Muscle layer of colon (tissue), 2 donors: ENCODE data around the gene KIF12.
A peak's percentile ranks its signal among the peaks of the same experiment; 100 is the strongest.

ENCODE experiments used
- H3K27ac ChIP-seq: one replicate; pipeline ENCODE4 v1.7.0; 2013; ENCODE audit warnings: low read depth, mild to moderate bottlenecking, low read length, moderate library complexity
- H3K27me3 ChIP-seq, 2 donors: one replicate each; pipeline ENCODE4 v1.7.0; 2013; ENCODE audit warnings: low read length in 2 of 2, mild to moderate bottlenecking in 2 of 2; ENCODE audit not compliant: insufficient read depth in 2 of 2, control insufficient read depth in 1 of 2
- H3K36me3 ChIP-seq: one replicate; pipeline ENCODE4 v1.7.0; 2013; ENCODE audit warnings: mild to moderate bottlenecking, low read length; ENCODE audit not compliant: insufficient read depth
- H3K4me1 ChIP-seq: one replicate; pipeline ENCODE4 v1.7.0; 2013; ENCODE audit warnings: mild to moderate bottlenecking, low read length; ENCODE audit not compliant: insufficient read depth
- H3K4me3 ChIP-seq, 2 donors: one replicate each; pipeline ENCODE4 v1.7.0; 2013; ENCODE audit warnings: low read length in 2 of 2, low read depth in 1 of 2, mild to moderate bottlenecking in 1 of 2, moderate library complexity in 1 of 2
- H3K9ac ChIP-seq: one replicate; pipeline ENCODE4 v1.7.0; 2013; ENCODE audit warnings: low read length
- H3K9me3 ChIP-seq: one replicate; pipeline ENCODE4 v1.7.0; 2013; ENCODE audit warnings: mild to moderate bottlenecking, low read length
- donor health status: abdominal sarcoma.
- donor health status: Adenocarcinoma of cecum.

Gene KIF12

GRCh38 chr9:114098021-114098935, 814 bp downstream of the KIF12 start:
- Histone ChIP-seq H3K4me1 (no peaks in the 10 kb centered on the region), H3K4me3 (peak overlapping the region in 1 of 2 donors; percentile 50), H3K9ac (no peak overlapping the region)

DNA sequence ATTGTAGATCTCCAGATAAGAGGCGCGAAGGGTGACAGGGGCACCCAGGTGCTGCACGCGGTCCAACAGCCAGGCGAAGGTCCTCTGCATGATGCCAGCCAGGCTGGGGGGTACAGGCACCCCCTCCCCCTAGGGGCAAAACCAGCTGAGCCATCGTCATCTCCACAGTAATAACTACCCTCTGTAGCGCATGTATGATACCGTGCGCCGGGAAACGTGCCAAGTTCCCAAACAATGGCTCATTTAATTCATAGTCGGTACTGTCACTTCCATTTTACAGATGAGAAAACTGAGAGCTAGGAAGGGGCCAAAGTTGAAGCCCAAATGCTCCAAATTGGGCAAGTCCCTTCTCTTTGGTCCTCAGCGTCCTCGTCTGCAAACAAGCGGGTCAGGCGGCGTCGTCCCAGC, 1.5 kb downstream of the KIF12 start:
- H3K36me3 ChIP-seq: no peaks in the 10 kb centered on the region
- H3K9ac ChIP-seq: no peak overlapping the region
- peak overlapping the region in 1 of 2 donors; percentile 50 for H3K4me3 ChIP-seq
- H3K4me1 ChIP-seq: no peaks in the 10 kb centered on the region
- H3K27ac ChIP-seq: no peak overlapping the region
- no peaks in the 10 kb centered on the region for H3K9me3 ChIP-seq
- H3K27me3 ChIP-seq: peaks cover 0 to 21% of the 10 kb centered on the region in 2 donors

More at GRCh38 chr9:114098021-114098935, 814 bp downstream of the KIF12 start:
- no peaks in the 10 kb centered on the region for H3K36me3 ChIP-seq
- H3K27me3 ChIP-seq: peaks cover 0 to 21% of the 10 kb centered on the region in 2 donors
- H3K9me3 ChIP-seq: no peaks in the 10 kb centered on the region
- H3K27ac ChIP-seq: no peak overlapping the region

GRCh38 chr9:114096866-114097612, 2.1 kb downstream of the KIF12 start:
- no peaks in the 10 kb centered on the region for H3K4me1 ChIP-seq
- peaks cover 0 to 21% of the 10 kb centered on the region in 2 donors for H3K27me3 ChIP-seq
- no peak overlapping the region for H3K27ac ChIP-seq
- no peaks in the 10 kb centered on the region for H3K9me3 ChIP-seq
- H3K9ac ChIP-seq: no peak overlapping the region
- no peaks in the 10 kb centered on the region for H3K36me3 ChIP-seq
- H3K4me3 ChIP-seq: no peak overlapping the region

DNA sequence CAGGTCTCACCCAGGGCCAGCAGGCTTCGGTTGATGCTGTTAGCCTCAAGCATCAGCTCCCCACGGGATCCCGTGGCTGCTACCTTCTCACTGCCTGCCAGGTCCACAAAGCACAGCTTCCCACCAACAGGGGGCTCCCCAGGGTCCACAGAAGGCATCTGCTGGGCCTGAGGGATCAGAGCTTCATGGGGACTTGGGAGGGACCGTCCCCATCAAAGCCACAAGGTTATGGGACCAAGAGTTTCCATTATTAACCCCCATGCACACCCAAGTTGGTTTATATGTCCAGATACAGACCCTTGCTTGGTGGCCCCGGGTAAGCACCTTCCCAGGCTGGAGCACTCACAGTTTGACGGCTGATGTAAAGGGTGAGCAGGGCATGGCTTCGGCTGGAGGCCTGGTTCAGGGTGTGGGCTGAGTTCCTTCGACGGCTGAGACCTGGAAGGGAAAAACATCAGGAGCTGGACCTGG, 3.0 kb downstream of the KIF12 start:
- peaks cover 0 to 21% of the 10 kb centered on the region in 2 donors for H3K27me3 ChIP-seq
- H3K4me1 ChIP-seq: no peaks in the 10 kb centered on the region
- no peaks in the 10 kb centered on the region for H3K36me3 ChIP-seq
- no peaks in the 10 kb centered on the region for H3K9me3 ChIP-seq
- no peak overlapping the region for H3K9ac ChIP-seq
- H3K4me3 ChIP-seq: no peak overlapping the region
- H3K27ac ChIP-seq: no peak overlapping the region

DNA sequence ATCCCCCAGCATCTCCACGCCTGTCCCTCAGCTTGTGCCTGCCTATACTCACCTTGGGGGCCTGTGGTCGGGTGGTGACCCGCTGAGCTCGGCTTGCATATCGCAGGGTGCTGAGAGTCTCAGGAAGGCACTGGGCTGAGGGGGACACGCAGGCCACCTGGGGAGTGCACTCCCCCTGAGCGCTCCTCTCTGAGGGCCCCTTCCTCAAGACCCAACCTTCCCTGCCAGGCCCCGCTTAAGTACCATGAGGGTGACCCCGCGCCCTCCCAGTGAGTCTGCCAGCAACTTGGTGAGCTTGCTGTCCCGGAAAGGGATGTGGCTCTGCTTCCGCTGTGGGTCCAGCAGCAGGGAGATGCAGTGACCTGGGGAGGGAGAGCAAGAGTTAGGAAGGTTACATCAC, 4.1 kb downstream of the KIF12 start:
- peaks cover 0 to 21% of the 10 kb centered on the region in 2 donors for H3K27me3 ChIP-seq
- H3K9ac ChIP-seq: no peak overlapping the region
- no peak overlapping the region for H3K27ac ChIP-seq
- H3K4me3 ChIP-seq: no peak overlapping the region
- H3K4me1 ChIP-seq: no peaks in the 10 kb centered on the region
- H3K36me3 ChIP-seq: no peaks in the 10 kb centered on the region
- H3K9me3 ChIP-seq: no peaks in the 10 kb centered on the region

DNA sequence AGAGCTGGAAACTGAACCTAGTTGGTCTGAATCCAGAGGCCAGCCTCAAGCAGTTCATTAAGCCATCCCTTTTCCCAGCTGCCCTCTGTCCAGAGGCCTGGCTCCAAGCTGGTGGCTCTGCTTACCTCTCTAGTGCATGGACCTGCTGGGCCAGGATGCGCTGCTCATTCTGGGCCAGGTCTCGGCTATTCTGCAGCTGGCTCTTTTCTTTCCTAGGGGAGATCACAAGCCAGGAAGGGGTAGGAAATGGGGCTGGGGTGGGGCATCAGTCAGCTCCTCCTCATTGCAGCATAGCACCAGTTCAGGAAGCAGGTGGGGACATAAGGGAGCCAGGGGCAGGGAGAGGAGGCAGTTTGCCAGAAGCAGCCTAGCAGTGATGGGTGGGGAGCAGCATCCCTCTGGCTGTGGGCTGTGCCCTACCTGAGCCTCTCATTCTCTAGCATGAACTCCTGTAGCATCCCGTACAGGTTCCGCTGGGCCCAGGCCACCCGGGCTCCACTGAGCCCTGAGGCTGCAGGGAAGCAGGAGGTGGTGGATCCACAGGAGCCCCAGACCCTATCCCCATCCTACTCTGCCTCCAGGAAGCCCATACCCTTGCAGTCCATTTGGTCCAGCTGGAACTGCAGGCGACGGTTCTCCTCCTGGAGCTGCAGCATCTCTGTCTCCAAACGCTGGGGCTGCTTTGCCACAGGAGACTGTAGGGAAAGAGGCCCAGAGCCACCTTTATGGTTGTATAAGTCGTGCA, 5.2 kb downstream of the KIF12 start:
- peaks cover 0 to 15% of the 10 kb centered on the region in 2 donors for H3K27me3 ChIP-seq
- no peak overlapping the region for H3K4me3 ChIP-seq
- no peak overlapping the region for H3K9ac ChIP-seq

DNA sequence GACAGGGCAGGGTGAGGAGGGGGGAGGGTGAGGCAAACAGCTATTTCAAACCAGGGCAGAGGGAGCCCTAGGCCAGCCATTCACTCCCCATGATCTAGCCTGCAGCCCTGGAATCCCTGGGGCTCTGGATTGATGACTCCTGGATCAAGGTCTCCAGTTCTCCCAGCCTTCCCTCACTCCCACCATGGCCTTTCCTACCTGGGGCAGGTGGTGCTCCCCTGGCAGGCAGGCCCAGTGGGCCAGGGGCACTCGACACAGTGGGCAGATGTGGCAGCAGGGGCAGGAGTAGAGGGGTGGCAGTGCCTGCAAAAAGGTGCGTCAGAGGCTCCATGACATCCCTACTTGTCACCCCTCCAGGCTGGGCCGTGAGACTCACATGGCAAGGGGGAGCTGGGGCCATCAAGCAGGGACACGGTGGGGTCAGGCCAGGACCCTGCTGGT, 6.0 kb downstream of the KIF12 start:
- H3K4me1 ChIP-seq: no peaks in the 10 kb centered on the region
- no peaks in the 10 kb centered on the region for H3K9me3 ChIP-seq
- H3K27me3 ChIP-seq: peaks cover 0 to 10% of the 10 kb centered on the region in 2 donors
- H3K27ac ChIP-seq: no peak overlapping the region
- H3K4me3 ChIP-seq: no peak overlapping the region
- H3K36me3 ChIP-seq: no peaks in the 10 kb centered on the region
- no peak overlapping the region for H3K9ac ChIP-seq

More for the DNA sequence above, 5.2 kb downstream of the KIF12 start:
- Histone ChIP-seq H3K36me3 (no peaks in the 10 kb centered on the region), H3K4me1 (no peaks in the 10 kb centered on the region), H3K27ac (no peak overlapping the region), H3K9me3 (no peaks in the 10 kb centered on the region)

DNA sequence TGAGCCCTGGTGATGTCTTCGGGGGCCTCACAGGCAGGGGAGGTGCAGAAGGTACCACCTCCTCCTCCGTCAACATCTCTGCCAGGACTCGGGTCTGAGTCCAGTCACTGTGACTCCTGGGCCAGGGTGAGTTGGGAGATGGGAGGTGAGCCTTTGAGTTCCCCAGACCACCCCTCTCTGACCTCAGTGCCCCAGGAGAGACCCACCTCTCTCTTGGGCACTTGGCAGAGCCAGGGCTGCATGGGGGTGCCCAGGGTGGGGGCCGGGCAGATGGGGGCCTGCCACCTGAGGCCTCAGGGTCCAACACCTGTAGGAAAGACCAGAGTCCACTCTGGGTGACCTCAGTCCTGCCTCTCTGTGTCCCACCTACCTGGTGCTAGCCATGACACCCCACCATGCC, 6.8 kb downstream of the KIF12 start:
- Histone ChIP-seq H3K27me3 (peaks cover 0 to 3% of the 10 kb centered on the region in 2 donors), H3K9me3 (no peaks in the 10 kb centered on the region), H3K4me1 (no peaks in the 10 kb centered on the region), H3K27ac (no peak overlapping the region), H3K4me3 (no peak overlapping the region), H3K36me3 (no peaks in the 10 kb centered on the region), H3K9ac (no peak overlapping the region)

GRCh38 chr9:114091711-114092110, 7.4 kb downstream of the KIF12 start:
- H3K4me3 ChIP-seq: no peak overlapping the region
- no peak overlapping the region for H3K27ac ChIP-seq
- H3K27me3 ChIP-seq: no peaks in the 10 kb centered on the region
- no peaks in the 10 kb centered on the region for H3K9me3 ChIP-seq
- no peak overlapping the region for H3K9ac ChIP-seq
- H3K36me3 ChIP-seq: no peaks in the 10 kb centered on the region
- H3K4me1 ChIP-seq: no peaks in the 10 kb centered on the region

DNA sequence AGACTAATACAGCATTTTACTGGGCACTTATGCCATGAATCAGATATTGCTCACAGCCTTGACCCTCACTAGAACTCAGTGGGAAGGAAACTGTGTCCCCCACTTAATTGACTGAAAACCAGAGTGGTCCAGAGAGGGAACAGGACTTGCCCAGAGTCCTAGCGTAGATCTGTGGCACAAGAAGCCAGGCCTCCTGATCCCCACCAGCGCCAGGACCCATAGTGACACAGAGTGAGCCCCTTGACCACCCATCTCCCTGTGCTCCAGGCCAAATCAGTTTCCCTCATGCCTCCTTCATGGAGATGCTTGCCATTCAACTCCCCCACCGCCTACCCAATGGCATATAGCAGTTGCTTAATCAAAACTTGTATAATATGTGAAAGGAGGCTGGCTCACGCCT, 8.3 kb downstream of the KIF12 start:
- no peak overlapping the region for H3K9ac ChIP-seq
- no peaks in the 10 kb centered on the region for H3K36me3 ChIP-seq
- no peaks in the 10 kb centered on the region for H3K4me1 ChIP-seq
- H3K27ac ChIP-seq: no peak overlapping the region
- no peak overlapping the region for H3K4me3 ChIP-seq
- H3K27me3 ChIP-seq: no peaks in the 10 kb centered on the region
- no peaks in the 10 kb centered on the region for H3K9me3 ChIP-seq
